CD4-positive, alpha-beta T cell treated with Interleukin-15 for 1 hour (primary cell): ENCODE measurements around the gene ELOA2.
"Not testable (repeated sequence)": the region's sequence is repeated elsewhere in the genome, so short reads cannot be mapped to it uniquely, and the experiment has no call there.

Experiments
- DNase-seq: peaks from one replicate; pipeline ENCODE4 v3.0.0-alpha.2; 2020

Gene ELOA2, protein sequence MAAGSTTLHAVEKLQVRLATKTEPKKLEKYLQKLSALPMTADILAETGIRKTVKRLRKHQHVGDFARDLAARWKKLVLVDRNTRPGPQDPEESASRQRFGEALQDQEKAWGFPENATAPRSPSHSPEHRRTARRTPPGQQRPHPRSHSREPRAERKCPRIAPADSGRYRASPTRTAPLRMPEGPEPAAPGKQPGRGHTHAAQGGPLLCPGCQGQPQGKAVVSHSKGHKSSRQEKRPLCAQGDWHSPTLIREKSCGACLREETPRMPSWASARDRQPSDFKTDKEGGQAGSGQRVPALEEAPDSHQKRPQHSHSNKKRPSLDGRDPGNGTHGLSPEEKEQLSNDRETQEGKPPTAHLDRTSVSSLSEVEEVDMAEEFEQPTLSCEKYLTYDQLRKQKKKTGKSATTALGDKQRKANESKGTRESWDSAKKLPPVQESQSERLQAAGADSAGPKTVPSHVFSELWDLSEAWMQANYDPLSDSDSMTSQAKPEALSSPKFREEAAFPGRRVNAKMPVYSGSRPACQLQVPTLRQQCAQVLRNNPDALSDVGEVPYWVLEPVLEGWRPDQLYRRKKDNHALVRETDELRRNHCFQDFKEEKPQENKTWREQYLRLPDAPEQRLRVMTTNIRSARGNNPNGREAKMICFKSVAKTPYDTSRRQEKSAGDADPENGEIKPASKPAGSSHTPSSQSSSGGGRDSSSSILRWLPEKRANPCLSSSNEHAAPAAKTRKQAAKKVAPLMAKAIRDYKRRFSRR

DNA sequence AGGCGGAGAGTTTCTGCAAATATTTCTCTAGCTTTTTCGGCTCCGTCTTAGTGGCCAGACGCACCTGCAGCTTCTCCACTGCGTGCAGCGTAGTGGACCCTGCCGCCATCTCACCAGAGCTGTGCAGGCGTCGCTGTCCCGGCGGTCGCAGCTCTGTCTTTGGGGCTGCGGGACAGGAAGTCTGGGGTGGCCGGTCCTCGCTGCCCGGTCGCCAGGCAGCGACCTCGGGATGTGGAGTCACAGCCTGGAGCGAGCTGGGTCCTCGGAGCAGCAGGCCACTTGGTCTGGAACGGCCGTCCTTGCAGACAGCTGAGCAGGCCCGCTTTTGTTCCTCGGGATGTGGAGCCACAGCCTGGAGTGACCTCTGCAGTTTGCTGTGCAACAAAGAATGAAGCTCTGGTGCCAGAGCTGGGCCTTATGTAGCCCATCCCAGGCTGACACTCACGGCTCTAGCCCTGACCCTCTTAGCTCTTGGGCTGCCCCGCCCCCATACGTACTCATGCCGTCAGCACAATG lies at the start of gene ELOA2:
TSS of gene ELOA2 (minus strand) at position 466 of the 516 bp plus-strand sequence. CDS start at position 109, 357 bp downstream.
- DNase-seq: no peak

DNA sequence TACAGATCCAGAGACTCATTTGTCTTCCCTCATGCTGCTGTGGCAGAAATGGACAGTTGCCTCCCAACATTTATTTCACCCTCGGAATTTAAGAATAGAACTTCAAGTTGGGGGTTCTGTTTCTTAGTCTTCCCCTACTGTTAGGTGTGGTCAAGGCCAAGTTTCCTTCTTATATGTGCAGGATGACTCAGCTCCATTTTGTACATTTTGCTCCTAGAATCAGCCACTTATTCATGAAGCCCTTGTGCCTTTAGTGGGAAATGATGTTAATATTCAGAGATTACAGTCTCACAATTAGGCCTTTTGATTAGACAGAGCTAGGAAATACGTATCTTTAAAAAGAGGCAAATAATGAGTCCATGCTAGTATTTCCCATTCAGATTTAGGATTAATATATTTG lies 46.2 kb upstream of the ELOA2 start:
- DNase-seq: no peak

DNA sequence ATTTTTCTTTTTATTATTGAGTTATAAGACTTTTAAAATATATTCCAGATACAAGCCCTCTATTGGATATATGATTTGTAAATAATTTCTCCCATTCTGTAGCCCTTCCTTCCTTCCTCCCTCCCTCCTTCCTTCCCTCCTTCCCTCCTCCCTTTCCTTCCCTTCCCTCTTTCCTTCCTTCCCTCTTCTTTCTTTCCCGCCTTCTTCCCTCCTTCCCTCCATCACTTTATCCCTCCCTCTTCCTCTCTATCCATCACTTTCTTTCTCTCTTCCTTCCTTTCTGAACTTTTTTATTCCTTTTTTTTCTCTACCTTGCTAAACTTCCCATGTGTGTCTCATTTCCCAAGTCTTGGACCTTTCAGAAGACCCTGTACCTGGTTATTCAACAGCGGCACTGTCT lies 45.5 kb upstream of the ELOA2 start:
- no peak for DNase-seq

DNA sequence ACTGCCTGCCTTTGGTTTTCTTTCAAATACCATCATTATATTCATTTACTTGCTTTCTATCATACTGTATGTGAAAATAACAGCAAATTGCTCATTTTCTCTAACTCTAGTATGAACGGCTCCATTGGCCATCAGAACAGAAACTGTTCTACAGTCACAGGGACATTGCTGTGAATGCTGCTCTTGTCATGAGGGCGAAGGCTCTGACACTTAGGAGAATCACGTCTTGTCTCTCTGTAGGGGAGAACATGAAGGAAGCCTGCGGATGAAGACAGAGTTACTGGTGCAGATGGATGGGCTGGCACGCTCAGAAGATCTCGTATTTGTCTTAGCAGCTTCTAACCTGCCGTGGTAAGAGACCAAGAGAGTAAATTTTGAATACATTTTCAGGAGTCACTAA lies 41.7 kb upstream of the ELOA2 start:
- no peak for DNase-seq

DNA sequence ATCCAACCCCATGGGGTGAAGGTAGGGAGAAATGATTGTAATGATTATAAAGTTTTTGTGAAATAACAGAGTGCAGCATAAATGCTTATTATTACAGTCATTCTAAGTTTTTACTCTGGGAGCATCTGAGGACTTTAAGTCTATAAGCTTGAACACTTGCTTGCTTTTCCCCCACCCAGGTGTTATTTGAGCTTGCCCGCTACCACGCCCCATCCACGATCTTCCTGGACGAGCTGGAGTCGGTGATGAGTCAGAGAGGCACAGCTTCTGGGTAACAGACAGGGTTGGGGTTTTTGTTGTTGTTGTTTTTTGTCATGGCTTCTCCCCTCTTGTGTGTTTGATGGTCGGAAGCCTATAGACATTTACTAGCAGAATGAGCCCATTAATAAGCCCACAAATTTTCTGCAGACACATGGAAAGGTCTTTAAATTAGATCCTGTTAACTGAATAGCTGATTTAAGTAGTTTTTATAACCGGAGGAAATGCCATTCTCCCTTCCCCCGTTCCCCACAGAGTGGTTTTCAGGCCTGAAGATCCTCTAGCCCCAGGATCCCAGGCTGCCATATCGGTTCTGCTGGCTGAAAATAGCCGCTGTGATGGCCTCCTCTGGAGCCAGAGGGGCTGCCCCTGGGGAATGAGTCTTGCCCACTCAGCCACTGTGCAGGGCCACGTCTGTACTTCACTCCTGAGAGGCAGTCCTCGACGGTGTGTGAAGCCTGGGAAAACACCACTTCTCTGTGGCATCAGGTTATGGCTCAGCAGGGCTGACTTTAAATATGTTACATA lies 39.9 kb upstream of the ELOA2 start:
- DNase-seq: no peak

DNA sequence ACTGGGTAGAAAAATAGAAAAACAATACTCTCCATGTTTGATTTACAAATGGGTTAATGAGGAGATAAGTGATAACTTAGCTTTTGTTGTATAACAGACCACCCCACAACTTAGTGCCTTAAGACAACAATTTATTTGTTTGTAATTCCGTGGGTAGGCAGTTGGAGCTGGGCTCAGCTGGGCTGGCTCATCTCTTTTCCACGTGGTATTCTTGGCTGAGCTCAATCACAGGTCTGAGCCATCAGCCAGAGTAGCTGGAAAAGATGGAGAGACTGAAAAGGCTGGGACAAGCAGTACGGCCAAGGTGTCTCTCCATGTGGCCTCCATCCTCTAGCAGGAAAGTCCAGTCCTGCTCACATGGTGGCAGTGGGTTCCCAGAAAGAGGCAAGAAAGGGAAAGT lies 32.2 kb upstream of the ELOA2 start:
- no peak for DNase-seq

DNA sequence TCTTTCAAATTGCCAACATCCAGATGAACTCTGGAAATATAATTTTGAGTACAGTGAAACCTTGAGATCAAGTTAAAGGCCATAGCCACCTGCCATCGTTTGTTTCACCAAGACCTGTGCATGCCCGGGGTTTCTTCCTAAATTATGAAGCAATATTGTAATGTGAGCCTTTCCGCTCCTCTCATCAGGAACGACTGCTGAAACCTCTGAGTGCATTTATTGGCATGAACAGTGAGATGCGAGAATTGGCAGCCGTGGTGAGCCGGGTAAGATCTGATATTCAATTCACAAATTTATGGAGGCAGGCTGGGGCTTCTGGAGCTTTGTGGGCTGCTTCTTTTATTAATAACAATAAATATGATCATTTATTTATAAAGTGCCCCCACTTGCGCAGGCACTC lies 27.7 kb upstream of the ELOA2 start:
- no peak for DNase-seq

DNA sequence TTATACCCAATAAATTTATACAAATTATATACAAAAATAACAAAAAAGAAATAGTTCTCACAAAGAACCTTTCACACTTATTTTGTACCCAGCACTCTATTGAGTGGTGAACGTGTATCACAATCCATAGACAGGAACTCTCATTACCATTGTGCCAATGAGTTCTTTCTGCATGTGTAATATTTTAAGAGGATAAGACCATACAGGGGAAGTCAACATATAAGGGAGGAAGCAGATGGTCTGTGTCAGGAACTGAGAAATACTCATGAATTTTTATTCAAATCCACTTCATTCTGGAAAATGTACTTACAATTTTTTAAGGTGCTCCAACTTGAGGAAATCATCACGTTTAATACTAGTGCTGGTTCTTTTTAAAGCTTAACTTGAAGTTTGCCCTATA lies 27.1 kb upstream of the ELOA2 start:
- no peak for DNase-seq

DNA sequence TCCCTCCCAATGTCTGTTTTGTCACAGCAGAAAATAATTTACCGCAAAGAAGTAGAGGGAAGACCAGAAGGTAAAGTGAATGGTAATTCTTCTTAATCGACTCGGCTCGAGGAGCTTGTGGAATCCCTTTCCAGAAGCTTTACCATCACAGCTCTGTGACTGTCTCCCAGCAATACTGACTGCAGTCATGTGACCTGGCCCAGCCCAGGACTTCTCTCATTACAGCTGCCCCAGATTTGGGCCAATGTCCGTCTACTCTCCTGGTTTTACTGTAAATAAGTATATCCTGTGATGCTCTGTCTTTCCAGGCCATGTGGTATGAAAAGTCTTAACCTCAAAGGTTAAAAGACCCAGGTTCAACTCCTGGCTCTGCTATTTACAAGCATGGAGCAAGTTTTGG lies 18.9 kb upstream of the ELOA2 start:
- DNase-seq: no peak

DNA sequence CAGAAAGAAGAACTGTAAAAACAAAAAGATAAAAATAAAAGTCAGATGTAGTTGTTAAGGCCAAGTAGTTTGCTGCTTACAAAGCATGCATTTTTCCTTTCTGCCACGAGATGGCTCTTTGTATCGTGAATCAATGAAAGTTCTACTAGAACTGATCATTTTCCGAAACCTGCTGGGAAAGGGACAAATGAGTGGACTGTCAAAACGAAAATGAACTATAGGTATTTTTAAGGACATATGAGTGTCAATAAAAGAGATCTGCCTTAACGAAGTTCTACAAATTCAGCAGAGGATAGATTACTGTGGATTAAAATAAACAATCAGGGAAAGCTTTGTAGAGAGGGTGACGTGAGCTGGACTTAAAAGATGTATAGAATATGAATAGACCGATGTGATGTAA lies 15.0 kb upstream of the ELOA2 start:
- no peak for DNase-seq

DNA sequence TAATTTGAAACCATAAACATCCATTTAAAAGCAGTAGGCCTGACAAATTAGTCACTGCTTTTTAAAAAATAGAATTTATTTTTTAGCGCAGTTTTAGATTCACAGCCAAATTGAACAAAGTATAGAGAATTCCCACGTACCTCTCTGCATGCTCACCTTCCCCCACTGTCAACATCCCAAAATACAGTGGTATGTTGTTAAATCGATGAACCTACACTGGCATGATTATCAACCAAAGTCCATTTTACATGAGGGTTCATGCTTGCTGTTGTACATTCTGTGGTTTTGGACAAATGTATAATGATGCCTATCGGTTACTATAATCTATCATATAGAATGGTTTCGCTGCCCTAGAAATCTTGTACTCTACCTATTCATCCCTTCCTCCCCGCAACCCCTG lies 5.6 kb upstream of the ELOA2 start:
- no peak for DNase-seq

DNA sequence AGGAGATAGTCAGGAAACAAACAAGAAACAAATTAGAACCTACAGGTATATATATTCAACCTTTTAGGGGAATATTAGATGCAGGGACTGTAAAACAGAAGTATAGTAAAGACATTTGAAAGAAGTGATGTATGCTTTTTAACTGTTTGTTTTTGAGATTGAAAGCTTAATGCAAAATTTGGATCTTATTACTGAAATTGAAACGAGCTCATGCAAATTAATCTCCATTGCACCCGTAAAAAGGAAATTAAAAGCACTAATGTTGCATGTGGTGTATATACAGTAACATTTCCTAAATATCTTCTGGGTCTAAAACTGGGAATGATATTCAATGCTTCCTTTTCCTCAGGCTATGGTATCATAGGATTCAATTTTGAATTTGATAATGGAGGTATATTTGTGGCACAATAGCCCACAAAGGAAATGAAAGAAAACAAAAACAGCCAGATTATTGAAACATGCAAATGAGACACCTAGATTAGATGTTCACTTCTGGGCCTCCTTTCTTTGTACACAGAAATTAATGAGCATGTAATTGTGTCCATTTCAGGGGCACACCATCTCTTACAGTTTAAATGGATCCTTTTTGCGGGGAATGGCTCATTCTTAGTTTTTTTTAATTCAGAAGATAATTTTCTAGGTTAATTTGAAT lies 1.6 kb upstream of the ELOA2 start:
- no peak for DNase-seq

DNA sequence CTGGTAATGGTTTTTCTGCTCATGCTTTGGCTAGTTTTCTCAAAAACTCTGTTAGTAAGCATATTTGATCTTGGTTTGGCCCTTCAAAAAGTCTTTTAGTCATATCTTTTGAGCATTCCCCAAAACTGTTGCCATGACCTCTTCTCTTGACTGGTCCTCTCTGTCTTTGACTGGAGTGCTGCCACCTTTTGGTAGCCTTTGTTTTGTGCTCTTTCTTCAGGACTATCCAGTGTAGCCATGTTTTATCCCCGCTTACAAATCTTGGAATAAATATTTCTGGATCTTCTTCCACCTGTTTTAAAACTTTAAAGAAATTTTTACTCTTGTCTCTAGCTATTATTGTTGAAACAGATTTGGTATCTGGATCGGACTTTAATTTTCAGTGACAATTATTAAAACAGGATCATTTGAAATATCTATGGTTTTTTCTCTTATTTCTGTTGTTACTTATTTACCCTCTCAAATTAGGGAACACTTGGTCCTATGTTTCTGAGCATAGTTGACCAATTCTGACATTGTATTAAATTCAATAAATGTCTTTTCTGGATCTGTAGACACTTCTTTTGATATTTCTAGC lies 965 bp upstream of the ELOA2 start:
- no peak for DNase-seq

DNA sequence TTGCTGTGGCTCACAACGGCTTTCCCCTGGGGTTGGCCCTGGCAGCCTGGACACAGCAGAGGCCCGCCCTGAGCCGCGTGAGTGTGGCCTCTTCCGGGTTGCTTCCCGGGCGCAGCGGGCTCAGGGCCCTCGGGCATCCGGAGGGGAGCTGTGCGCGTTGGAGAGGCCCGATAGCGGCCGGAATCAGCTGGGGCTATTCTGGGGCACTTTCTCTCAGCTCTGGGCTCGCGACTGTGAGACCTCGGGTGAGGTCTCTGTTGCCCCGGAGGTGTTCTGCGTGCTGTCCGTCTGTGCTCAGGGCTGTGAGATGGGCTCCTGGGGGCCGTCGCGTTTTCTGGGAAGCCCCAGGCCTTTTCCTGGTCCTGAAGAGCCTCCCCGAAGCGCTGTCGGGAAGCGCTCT lies 830 bp downstream of the ELOA2 start:
- DNase-seq: not testable (repeated sequence)

DNA sequence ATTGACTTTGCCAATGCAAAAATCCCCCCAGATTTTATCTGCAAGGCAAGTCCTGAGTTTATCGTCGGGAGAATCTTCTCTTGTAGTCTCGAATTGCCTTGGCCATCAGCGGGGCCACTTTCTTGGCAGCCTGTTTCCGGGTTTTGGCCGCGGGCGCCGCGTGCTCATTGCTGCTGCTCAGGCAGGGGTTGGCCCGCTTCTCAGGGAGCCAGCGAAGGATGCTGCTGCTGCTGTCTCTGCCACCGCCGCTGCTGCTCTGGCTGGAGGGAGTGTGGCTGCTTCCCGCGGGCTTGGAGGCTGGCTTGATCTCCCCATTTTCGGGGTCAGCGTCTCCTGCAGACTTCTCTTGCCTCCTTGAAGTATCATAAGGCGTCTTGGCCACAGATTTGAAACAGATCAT lies 2.5 kb downstream of the ELOA2 start:
- DNase-seq: no peak

DNA sequence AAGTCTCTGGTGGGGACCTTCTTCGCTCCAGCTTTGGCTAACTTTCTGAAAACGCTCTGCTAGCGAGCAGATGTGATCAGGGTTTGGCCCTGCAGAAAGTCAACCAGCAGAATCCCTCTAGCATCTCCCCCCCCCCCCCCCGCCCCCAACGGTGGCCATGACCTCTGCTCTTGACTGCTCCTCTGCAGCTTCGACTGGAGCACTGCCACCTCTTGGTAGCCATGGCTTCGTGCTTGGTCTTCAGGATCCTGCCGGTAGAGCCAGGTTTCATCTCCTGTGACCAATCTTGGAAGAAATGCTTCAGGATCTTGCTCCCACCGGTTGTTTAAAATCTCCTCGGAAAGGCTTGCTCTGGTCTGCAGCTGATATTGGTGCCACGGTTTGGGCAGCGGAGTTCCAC lies 4.5 kb downstream of the ELOA2 start:
- not testable (repeated sequence) for DNase-seq

DNA sequence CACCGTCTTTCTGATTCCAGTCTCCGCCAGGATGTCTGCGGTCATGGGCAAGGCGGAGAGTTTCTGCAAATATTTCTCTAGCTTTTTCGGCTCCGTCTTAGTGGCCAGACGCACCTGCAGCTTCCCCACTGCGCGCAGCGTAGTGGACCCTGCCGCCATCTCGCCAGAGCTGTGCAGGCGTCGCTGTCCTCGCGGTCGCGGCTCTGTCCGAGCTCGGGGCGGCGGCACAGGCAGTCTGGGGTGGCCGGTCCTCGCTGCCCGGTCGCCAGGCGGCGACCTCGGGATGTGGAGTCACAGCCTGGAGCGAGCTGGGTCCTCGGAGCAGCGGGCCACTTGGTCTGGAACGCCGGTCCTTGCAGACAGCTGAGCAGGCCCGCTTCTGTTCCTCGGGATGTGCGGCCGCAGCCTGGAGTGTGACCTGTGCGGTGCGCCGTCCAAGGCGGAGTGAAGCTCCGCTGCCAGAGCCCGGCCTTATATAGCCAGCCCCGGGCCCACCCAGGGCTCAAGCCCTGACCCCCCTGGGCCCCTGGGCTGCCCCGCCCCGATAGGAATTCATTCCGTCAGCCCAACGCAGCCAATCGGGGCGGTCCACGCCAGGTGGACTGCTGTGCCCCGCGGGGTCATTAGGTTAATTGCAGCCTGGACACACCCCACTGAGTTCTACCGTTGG lies 5.6 kb downstream of the ELOA2 start:
- DNase-seq: not testable (repeated sequence)

DNA sequence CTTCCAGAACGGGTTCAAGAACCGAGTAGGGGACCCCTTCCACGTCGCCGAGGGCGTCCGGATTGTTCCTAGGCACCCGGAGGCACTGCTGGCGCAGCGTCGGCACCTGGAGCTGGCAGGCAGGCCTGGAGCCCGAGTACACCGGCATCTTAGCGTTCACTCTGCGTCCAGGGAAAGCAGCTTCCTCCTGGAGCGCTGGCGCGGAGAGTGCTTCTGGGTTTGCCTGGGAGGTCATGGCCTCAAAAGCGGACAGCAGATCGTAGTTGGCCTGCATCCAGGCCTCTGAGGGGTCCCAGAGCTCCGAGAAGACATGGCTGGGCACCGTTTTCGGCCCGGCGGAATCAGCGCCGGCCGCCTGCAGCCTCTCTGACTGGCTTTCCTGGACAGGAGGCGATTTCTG lies 6.7 kb downstream of the ELOA2 start:
- not testable (repeated sequence) for DNase-seq

DNA sequence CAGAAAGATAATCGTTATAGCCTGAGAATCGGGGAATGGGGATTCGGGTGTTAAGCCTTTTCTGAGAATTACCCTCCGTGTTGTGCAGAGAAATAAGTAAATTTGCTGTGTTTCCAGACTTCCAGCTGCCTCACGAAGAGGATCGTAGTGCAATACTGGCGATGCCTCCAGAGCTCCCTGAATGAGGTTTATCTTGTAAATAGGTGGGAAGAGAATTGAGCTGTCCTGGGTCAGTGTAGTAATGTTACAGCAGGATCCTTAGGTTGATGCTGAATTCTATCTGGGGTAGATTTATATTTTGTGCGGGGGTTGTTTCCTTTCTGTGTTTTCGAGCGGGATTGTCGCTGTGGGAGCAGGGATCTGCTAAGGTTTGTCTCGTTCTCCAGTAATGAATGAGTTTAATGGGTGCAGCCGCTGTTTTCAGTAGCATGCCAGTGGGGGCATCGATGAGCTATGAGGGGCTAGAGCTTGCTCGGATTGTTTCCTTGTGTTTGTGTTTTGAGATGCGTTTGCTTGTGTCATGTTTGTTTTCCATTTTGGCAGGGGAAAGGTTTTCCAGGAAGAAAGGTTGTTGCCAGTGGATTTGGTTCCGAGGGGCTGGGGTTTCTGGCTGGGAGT lies 9.8 kb downstream of the ELOA2 start:
- not testable (repeated sequence) for DNase-seq

DNA sequence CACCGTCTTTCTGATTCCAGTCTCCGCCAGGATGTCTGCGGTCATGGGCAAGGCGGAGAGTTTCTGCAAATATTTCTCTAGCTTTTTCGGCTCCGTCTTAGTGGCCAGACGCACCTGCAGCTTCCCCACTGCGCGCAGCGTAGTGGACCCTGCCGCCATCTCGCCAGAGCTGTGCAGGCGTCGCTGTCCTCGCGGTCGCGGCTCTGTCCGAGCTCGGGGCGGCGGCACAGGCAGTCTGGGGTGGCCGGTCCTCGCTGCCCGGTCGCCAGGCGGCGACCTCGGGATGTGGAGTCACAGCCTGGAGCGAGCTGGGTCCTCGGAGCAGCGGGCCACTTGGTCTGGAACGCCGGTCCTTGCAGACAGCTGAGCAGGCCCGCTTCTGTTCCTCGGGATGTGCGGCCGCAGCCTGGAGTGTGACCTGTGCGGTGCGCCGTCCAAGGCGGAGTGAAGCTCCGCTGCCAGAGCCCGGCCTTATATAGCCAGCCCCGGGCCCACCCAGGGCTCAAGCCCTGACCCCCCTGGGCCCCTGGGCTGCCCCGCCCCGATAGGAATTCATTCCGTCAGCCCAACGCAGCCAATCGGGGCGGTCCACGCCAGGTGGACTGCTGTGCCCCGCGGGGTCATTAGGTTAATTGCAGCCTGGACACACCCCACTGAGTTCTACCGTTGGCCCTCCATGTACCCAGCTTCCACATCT lies 11.5 kb downstream of the ELOA2 start:
- DNase-seq: not testable (repeated sequence)

DNA sequence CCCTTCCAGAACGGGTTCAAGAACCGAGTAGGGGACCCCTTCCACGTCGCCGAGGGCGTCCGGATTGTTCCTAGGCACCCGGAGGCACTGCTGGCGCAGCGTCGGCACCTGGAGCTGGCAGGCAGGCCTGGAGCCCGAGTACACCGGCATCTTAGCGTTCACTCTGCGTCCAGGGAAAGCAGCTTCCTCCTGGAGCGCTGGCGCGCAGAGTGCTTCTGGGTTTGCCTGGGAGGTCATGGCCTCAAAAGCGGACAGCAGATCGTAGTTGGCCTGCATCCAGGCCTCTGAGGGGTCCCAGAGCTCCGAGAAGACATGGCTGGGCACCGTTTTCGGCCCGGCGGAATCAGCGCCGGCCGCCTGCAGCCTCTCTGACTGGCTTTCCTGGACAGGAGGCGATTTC lies 12.6 kb downstream of the ELOA2 start:
- not testable (repeated sequence) for DNase-seq
